NCI-H2196 (cell line): Measurements from ENCODE around the gene TBC1D16.
"Not testable (repeated sequence)": the region's sequence is repeated elsewhere in the genome, so short reads cannot be mapped to it uniquely, and the experiment has no call there.

Source experiments
- DNase-seq: peaks from one replicate; lab custom pipeline; 2025; ENCODE audit not compliant: unreplicated experiment; lab: John Stamatoyannopoulos, UW

Gene TBC1D16

DNA sequence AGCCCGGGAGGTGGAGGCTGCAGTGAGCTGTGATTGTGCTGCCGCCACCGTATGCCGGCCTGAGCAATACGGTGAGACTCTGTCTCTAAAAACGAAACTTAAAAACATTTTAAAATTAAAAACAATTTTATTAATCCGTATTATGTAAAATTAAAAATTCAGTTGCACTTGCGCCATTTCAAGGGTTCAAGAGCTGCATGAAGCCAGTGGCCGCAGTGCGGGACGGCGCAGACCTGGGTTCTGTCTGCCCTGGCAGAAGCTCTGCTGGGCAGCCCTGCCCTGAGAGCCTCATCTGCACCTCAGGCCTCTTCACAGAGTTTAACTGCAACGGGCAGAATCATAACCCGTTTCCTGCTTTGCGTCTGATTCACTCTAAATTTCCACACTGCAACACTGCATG lies 31.7 kb downstream of the TBC1D16 start:
- DNase-seq: no peak

DNA sequence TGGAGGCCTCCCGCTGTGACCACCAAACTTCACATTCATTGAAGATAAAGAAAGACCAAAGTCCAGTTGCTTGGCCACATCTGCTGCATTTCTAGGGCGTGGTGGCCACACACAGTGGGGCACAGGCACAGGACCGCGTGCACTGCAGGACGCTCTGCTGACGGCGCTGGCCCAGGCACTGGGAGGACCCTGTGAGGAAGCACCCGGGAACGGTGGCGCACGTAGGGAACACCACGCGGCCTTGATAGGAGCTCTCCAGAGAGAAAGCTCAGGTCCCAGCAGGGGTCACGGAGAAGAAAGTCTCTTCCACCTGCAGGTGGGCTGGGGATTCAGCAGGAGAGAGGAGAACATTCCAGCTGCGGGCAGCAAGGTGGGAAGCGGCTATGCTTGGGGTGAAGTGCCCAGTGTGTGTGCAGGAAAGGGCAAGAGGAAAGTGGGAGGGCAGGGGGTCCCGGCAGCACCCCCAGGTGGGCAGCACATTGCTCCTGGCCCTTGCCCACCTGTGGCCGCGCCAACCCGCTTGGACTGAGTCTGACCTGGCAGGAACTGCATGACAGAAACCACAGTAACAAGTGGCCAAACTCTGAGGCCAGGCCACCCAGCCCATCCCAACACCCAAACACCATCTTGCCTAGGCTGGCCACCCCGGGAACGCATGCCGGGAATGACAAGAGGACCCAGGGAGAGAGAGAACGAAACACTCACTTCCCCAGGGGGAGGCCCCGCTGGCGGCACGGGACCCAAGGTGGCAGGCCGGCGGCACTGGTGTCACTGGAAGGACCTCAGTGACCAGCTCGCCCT lies 32.8 kb downstream of the TBC1D16 start:
- DNase-seq: no peak

DNA sequence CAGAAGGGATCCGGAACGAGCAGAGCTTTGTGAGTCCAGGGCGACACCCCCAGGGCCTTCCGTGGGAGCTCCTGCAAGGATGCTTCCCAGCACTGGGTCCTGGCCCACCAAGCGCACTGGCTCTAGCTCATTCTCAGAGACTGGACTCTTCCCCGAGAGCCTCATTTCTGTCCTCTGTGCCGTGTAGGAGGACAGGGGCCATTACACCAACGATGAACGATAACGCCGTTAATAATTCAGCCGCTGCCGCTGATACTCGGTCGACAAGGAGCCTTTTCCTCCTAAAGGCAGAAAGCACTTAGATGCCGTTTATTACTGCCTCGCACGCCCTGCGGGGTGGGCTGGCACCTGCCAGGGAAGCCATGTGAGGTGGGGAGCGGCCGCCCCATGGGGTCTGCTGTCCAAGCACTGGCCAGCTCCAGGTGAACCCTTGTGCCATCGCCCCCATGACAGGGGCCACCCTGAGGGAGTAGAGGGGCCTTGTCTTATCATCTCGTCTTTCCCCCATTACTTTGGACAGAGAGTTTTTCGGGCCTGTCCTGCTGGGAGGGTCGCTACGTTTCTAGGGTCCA lies 33.5 kb downstream of the TBC1D16 start:
- DNase-seq: no peak

DNA sequence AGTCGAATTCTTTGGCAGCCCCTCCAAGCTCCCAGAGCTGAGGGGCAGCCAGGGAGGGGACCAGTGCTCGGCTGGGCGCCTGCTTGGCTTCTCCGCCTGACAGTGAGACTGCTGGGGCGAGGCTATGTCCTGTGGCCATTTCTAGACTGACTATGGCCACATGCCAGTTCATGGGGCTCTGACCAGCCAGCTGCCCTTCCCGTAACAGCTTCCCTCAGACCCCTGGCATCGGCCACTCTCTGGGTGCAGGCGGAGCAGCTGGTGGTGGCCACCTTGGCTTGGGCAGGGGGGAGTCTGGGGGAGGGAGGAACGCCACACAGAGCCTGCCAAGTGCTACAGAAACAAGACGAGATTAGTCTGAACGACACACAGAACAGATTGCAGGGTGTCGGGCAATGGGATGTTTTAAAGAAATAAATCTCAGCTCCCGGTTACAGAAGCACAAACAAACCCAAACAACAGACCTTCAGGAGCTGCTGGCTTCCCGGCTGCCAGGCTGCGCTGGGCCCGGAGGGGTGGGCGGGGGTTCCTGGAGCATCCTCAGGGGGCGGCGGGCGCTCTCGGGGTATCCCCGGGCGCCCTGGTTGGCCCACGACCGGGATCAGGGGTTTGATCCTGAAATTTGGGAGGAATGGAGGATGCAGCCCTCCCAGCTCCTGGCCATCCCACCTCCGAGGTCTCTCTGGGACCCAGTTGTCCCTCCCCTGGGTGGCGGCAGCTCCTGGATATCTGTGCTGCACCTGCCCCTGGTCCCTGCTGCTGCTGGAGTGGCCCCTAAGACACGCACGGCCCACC lies 34.5 kb downstream of the TBC1D16 start:
- DNase-seq: no peak

DNA sequence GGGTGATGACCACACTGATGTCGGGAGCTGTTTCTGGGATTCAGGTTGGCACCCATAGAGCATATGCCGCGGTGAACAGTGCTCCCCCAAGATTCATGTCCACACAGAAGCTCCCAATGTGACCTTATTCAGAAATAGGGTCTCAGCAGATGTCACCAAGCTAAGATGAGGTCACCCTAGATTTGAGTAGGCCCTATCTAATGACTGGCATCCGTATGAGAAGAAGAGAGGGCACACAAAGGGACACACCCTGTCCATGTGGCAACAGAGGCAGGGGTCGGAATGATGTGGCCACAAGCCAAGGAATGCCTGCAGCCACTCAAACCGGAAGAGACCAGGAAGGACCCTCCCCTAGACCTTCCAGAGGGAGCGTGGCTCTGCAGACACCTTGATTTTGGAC lies 35.5 kb downstream of the TBC1D16 start:
- no peak for DNase-seq

DNA sequence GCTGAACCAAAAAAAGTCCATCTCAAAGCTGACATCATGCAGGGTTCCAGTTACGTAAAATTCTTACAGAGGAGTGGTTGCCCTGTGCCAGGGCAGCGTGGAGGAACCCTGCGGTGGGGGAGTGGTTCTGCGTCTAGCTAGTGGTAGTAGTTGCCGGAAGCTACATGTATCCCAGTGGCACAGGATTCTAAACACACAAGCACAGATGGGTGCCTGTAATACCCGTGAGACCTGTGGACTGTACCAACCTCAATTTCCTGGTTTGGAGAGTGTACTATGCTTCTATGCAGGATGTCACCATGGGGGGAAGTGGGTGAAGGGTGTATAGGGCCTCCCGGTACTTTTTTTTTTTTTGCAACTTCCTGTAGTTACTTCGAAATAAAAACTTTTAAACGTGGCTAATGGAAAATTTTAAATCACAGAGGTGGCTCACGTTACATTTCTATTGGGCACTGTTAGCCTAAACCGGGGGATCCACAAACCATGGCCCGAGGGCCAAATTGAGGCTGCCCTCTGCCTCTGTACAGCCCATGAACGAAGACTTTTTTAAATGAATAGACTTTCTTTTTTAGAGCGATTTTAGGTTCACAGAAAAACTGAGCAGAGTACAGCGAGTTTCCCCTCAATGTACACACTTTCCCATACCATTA lies 38.5 kb downstream of the TBC1D16 start:
- no peak for DNase-seq

DNA sequence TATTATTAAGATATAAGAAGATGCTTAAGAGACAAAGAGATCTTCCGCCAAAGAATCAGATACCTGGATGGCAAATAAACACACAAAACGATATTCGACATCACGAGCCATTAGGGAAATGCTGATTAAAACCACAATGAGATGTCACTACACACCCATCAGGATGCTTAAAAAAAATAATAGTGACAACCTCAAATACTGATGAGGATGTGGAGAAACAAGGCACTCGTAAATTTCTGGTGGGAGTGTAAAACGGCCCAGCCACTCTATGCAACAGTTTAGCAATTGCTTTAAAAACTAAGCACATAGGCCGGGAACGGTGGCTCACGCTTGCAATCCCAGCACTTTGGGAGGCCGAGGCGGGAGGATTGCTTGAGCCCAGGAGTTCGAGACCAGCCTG lies 39.4 kb downstream of the TBC1D16 start:
- no peak for DNase-seq

DNA sequence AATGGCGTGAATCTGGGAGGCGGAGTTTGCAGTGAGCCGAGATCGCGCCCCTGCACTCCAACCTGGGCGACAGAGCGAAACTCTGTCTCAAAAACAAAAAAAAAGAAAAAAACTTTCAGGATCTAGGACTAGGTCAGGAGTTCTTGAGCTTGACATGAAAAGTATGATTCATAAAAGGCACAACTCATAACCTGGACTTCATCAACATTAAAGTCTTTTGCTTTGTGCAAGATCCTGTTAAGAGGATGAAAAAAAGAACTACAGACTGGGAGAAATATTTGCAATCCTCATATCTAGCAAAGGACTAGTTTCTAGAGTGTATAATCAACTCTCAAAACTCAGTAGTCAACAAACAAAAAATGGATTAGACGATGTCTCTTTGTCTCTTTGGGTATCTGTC lies 40.0 kb downstream of the TBC1D16 start:
- DNase-seq: no peak

DNA sequence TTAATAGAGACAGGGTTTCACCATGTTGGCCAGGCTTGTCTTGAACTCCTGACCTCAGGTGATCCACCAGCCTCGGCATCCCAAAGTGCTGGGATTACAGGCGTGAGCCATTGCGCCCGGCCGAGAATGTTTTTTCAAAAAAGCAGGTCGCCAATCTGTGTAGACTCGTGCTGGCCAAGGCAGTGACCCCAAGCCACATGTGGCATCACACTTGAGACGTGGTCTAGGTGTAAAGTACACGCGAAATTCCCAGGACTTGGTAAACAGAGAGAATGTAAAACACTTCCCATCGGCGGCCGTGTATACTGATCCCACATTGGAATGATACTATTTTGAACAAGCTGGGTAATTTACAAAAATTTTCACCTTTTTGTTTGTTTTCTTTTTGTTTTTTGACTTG lies 41.1 kb downstream of the TBC1D16 start:
- no peak for DNase-seq

DNA sequence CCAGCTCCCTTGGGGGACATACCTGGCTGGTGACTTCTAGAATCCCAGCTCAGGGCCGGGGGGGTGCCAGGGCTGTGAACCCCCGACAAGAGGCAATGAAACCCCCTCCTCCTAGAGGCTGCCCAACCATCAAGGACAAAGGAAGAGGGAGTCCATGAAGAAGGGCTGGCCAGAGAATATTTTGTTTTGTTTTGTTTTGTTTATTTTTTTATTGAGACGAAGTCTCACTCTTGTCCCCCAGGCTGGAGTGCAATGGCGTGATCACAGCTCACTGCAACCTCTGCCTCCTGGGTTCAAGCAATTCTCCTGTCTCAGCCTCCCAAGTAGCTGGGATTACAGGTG lies 41.5 kb downstream of the TBC1D16 start:
- not testable (repeated sequence) for DNase-seq

DNA sequence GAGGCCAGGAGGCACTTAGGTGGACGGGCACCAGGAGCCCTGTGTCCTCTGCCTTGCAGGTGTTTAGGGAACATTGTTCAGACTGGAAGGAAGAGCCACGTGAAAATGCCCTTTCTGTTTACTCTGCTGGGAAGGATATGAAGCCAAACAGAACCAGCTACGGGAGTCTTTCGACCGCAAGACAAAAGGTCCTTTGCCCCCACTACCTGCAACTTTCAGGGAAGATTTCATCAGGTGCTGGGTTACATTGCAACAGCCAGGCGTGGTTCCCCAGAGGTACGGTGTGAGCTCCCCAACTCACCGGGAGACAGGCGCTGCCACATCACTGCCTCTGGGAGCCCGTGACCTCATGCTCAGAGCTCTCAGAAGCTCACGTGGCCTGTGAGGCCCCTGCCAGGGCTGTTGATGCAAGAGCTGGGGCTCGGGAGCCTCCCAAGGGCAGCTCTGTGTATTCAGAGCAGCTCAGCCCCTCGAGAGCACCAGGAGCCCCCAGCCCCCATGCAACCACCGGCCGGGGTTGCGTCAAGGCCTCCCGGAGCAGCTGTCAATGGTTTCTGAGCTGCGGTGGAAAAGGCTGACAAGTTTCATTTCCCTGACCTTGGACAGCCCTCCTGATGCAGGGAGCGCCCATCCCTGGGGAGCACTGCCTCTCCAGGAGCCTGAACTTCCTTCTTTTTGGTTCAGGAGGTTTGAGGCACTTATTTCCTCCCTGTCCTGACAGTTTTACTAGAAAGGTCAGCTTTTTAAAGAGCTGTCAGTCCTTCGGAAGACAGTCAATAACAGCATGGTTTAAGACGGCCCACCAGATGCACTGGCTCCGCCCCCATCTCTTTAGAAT lies 42.1 kb downstream of the TBC1D16 start:
- DNase-seq: peak; percentile 91

DNA sequence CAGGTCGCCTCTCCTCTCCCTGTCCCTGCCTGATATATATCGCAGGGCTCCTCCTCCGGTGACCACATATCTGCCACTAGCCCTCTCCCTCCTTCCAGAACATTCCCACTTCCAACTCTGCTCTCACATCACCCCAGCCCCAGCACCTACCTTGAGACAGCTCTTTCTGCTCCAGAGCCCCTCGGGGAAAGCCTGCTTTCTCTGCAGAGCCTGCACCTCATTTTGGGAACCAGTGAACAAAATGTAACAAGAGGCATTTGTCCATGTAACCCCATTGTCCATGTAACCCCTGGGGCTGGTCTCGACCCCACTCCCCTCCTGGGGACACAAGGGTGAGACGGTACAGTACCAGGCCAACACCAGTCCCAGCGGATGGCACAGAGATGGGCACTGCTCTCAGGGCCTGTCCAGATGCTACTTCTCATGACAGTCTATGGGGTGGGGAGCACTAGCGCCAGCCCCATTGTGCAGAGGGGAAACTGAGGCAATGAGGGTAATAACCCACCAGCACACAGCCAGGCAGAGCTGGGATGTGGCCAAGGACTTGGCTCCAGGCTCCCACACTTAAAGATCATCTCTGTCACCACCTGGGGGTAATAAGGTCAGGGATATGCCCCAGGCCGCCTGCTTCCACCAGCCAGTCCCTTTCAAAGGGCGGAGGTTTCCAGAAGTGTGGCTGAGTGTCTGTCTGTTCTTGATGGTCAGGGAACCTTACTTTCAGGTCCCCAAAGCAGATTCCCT lies 42.9 kb downstream of the TBC1D16 start:
- DNase-seq: no peak

DNA sequence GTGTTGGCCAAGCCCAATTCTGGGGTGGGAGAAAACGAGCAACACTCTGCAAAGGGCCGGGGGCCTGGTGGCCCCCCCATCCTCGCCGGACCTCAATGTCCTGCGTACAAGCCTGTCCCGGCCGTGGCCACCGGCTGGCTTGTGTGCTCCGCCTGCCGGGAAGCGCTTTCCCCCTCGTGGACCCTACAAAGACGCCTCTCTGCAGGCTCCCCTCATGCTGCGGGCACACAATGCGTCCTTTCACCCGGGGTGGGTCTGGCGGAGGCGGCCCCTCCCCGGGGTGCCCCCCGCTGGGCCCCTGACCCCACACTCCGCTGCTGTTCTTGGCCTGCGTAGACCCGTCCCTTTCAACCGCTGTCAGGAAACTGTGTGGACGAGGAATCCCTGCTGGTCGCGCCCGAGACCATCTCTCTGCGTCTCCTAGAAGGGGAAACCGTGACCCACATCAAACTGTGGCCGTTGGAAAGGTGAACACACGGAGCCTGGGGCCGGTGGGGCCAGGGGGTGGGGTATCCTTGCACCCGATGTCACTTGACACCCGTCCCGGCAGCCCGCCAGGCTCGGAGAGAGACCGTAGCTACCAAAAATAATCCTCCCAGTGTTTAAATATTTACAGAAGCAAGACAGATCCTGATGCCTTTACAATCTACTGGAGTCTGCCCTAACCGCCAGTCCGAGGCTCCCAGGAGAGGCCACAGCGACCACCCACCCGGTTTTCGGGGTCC lies 43.6 kb downstream of the TBC1D16 start:
- peak; percentile 86 for DNase-seq

DNA sequence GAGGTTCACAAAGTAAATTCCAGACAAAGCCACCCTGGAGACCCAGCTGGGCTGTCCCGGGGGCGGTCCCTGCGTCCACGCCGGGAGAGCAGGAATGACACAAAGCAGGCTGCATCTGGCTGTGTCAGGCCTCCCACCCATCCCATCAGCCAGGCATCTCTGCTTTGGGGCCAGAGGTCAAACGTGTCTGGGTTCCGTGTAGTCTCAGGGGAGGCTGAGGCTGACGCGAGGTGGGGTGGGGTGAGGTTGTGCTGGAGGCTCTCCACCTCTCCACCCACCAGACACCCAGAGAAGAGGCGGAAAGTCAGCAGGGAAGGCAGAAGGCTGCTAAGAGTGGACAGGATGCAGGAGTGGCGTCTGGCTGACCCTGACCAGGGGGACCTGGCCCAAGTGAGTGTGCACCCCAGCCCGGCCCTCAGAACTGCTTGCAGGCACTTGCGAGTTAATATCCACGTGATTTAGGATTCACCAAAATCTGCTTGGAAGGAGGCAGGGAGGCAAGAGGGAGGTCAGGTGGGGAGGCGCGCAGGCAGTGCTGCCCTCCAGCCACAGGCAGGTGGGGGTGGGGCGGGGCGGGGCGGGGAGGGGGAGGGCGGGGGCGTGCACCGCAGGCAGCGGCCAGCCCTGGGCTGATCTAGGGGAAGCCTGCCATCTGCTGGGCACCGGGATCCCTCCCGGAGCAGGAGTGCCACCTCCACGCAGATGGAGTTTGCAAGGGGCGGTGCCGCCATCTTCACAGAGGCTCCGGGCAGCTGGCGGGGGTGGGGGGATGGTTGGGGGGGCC lies 44.3 kb downstream of the TBC1D16 start:
- DNase-seq: peak; percentile 95

DNA sequence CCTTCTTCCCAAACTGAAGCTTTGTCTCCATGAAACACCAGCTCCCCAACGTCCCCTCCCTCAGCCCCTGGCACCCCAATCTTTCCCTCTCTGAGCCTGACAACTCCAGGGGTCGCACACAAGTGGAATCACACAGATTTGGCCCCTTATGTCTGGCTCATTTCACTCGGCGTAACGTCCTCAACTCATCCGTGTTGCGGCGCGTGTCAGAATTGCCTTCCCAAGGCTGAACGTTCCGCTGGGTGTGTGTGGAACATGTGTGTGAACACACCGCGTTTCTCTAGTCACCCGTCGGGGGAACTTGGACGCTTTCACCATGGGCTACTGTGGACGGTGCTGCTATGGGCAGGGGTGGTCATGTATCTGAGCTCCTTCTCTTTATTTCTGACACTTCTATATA lies 45.0 kb downstream of the TBC1D16 start:
- no peak for DNase-seq

DNA sequence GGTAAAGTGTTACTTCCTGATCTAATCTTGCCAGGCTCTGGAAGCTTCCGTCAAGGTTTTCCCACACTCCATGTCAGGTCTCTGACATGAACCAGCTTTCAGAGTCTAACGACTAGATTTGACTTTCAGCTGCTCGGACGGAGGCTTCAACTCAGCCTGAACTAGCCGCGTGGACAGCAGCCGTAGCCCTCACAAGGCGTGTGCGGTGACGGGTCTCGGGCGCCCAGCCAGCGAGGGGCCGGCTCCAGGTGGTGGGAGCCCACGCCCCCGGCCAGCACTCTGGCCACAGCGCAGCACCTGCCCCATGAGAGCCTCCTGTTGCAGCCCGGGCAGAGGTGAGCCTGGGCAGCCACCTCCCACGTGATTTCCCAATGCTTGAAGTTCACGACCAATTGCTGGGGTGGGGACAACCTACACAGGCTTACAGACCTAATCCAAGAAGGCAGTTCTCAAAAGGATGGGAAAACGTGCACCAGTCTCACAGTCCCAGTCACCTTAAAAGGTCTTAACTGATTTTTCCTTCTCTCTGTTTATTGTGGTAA lies 45.5 kb downstream of the TBC1D16 start:
- DNase-seq: no peak

DNA sequence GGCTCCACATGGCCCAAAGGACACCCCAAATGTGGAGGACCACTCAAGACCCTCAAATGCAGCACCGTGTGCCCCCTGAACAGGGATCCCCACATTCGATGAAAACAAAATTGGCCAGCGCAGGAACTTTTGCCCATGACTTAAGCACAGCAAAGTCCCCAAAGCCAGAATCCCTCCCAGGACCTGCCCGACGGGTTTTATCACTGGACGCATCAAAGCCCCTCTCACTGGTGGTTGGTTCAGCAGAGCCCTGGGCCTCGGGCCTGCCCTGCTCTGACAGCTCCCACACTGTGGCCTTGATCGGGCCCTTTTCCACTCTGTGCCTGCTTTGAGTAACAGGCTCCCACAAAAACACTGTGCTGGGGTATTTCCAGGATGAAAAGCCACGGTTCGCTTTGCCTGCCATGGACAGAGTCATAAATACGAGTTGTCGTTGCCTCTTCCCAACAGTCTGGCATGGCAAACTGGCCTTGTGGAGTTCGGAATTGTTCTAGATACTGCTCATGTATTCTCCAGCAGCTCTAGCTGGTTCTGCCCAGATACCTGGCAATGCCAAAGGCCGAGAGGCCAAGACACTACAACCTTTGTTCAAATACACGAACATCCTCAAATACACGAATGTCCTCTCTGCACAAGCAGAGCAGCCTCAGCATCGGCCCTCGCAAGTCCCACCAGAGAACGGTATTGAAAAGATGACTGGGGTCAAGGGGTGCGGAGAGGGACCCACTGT lies 46.4 kb downstream of the TBC1D16 start:
- DNase-seq: no peak
